ENCODE measurements around the gene BMI1.

DNA sequence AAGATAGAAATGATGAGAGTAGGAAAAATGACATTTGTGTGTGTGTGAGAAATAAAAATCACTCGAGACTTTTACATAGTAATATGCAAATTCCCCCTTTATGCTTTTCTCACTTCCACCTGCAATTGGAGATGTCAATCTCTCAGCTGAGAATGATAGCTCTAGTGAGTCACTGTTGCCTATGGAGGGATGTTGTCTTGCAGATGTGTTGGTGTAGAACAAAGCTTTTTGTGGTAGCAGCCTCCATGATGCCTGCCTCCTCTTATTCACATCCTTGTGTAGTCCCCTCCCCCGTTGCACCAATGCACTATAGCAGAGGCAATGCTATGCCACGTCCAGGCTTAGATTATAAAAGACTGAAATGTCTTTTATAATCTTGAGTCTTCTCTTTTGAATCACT, 58.2 kb downstream of the BMI1 start:
- no peak for TF ChIP-seq CTCF (optimal IDR thresholded peaks at IDR 0.05 in 1 of 3, IDR thresholded peaks at IDR 0.05 in 1 of 3, conservative IDR thresholded peaks at IDR 0.05 in 1 of 3; ENCODE audit: extremely low read depth in 1 of 3, insufficient read depth in 2 of 3, low read length in 3 of 3)
- TF ChIP-seq EZH2 (IDR thresholded peaks at IDR 0.05; ENCODE audit: low read length): no peak
